HCT116 (cell line): ENCODE data around the gene PGLYRP3. TPM values are rescaled to one million over a fixed set of nuclear protein-coding genes. Genes with fewer than 3 reads are reported as not detected.

Source experiments
- ATAC-seq: fragments of 200-7000 bp; cut with Tn5 transposase; 2 replicates; pipeline ENCODE4 v1.9.1; 2020; ENCODE audit warnings: mild to moderate bottlenecking, moderate library complexity
- BruUV-seq: library from RNA; stranded (reverse); fragments of 400-500 nt; replicated peaks from 2 replicates; lab custom pipeline; 2021; lab: Mats Ljungman, UMichigan
- CTCF ChIA-PET: fragments of 300-600 bp; sonication (Branson Sonifier 250); formaldehyde crosslinking; loops from one replicate; lab custom pipeline; 2021; ENCODE audit warnings: antibody characterized with exemption; lab: Charles Lee
- POLR2A ChIA-PET: fragments of 300-600, 350-600 bp; sonication (Branson Sonifier 250); formaldehyde crosslinking; loops from one replicate; lab custom pipeline; 2021; ENCODE audit warnings: antibody characterized with exemption; lab: Charles Lee
- RAD21 ChIA-PET, 2 experiments: fragments of 300-600 bp; sonication (Branson Sonifier 250); formaldehyde crosslinking; loops; one replicate each; lab custom pipeline; 2023; ENCODE audit warnings: low total read pairs in 2 of 2; ENCODE audit not compliant: uncharacterized antibody in 2 of 2, unreplicated experiment in 2 of 2, low non-redundant PET in 1 of 2; lab: Charles Lee
- DNase-seq: peaks from one replicate; pipeline ENCODE4 v3.0.0-alpha.2; 2010; ENCODE audit warnings: low read depth, low spot score
- H2AFZ ChIP-seq: fragments of 200-600 bp; shearing (Covaris generic), sonication (generic); 2 replicates; pipeline ENCODE4 v1.6.1; 2017; ENCODE audit warnings: low read depth, mixed run types, mixed read lengths, antibody characterized with exemption, low read length; ENCODE audit not compliant: poor library complexity, severe bottlenecking
- H3K27ac ChIP-seq: 2 replicates; pipeline ENCODE4 v1.5.1; 2012; ENCODE audit warnings: low read depth, low read length
- H3K27me3 ChIP-seq: fragments of 200-600 bp; sonication (generic); 2 replicates; pipeline ENCODE4 v1.6.1; 2016; ENCODE audit warnings: mixed run types, low read length, mixed read lengths; ENCODE audit not compliant: insufficient read depth
- H3K36me3 ChIP-seq, 2 experiments: fragments of 200-500 bp in 1 of 2; fragments of 200-600 bp in 1 of 2; sonication (Bioruptor generic) in 1 of 2; sonication (generic) in 1 of 2; 2 replicates each; pipeline versions ENCODE4 v1.5.1 to v1.6.1; 2014 to 2016; ENCODE audit warnings: low read length in 2 of 2, inconsistent platforms in 1 of 2, mixed read lengths in 1 of 2, mixed run types in 1 of 2; ENCODE audit not compliant: insufficient read depth in 2 of 2, control insufficient read depth in 1 of 2
- H3K4me1 ChIP-seq, 2 experiments: fragments of 200-600 bp in 1 of 2; sonication (generic) in 1 of 2; 2 replicates each; pipeline versions ENCODE4 v1.5.1 to v1.6.1; 2012 to 2017; ENCODE audit warnings: low read length in 2 of 2, inconsistent platforms in 1 of 2, mild to moderate bottlenecking in 1 of 2, mixed read lengths in 1 of 2, mixed run types in 1 of 2, moderate library complexity in 1 of 2; ENCODE audit not compliant: insufficient read depth in 2 of 2, control insufficient read depth in 1 of 2
- H3K4me2 ChIP-seq: fragments of 200-600 bp; sonication (generic); 2 replicates; pipeline ENCODE4 v1.6.1; 2017; ENCODE audit warnings: mixed run types, low read length, mixed read lengths
- H3K4me3 ChIP-seq, 2 experiments: fragments of 200-600 bp in 1 of 2; sonication (generic) in 1 of 2; replicated peaks in 1 of 2; 2 replicates each; pipeline ENCODE4 v1.5.1; 2011 to 2016; ENCODE audit warnings: low read length in 2 of 2, control low read depth in 1 of 2, low read depth in 1 of 2, mild to moderate bottlenecking in 1 of 2, mixed read lengths in 1 of 2, mixed run types in 1 of 2
- H3K79me2 ChIP-seq: fragments of 200-600 bp; sonication (generic); 2 replicates; pipeline ENCODE4 v1.6.1; 2017; ENCODE audit warnings: mild to moderate bottlenecking, mixed run types, low read length, moderate library complexity, mixed read lengths; ENCODE audit not compliant: insufficient read depth
- H3K9ac ChIP-seq: fragments of 200-600 bp; sonication (generic); 2 replicates; pipeline ENCODE4 v1.6.1; 2016; ENCODE audit warnings: low read length, mixed read lengths
- H3K9me2 ChIP-seq: fragments of 200-600 bp; sonication (generic), shearing (Covaris generic); 2 replicates; pipeline ENCODE4 v1.6.1; 2017; ENCODE audit warnings: mixed run types, mild to moderate bottlenecking, moderate library complexity; ENCODE audit not compliant: insufficient read depth
- H3K9me3 ChIP-seq, 2 experiments: fragments of 200-500 bp in 1 of 2; fragments of 200-600 bp in 1 of 2; sonication (Bioruptor generic) in 1 of 2; sonication (generic) in 1 of 2; 2 replicates each; pipeline ENCODE4 v1.6.1; 2014 to 2017; ENCODE audit warnings: low read length in 2 of 2, mixed read lengths in 2 of 2, inconsistent platforms in 1 of 2, low read depth in 1 of 2, mild to moderate bottlenecking in 1 of 2, mixed run types in 1 of 2, moderate library complexity in 1 of 2; ENCODE audit not compliant: control insufficient read depth in 1 of 2, insufficient read depth in 1 of 2
- H4K20me1 ChIP-seq: fragments of 200-600 bp; sonication (generic), shearing (Covaris generic); 2 replicates; pipeline ENCODE4 v1.6.1; 2017; ENCODE audit warnings: mixed run types, mild to moderate bottlenecking, moderate library complexity; ENCODE audit not compliant: insufficient read depth
- EGR1 ChIP-seq: IDR thresholded peaks from 2 replicates; pipeline ENCODE4 v1.6.1; 2012; ENCODE audit warnings: low read depth
- EZH2 ChIP-seq: fragments of 200-600 bp; sonication (generic); IDR thresholded peaks from 2 replicates; pipeline ENCODE4 v1.6.1; 2017; ENCODE audit warnings: antibody characterized with exemption, mixed run types
- EZH2phosphoT487 ChIP-seq: fragments of 200-600 bp; IDR thresholded peaks from 2 replicates; pipeline ENCODE4 v1.6.1; 2018; ENCODE audit warnings: antibody characterized with exemption, borderline replicate concordance
- MAX ChIP-seq: IDR thresholded peaks from 2 replicates; pipeline ENCODE4 v1.6.1; 2012
- POLR2A ChIP-seq: IDR thresholded peaks from 2 replicates; pipeline ENCODE4 v1.7.0; 2011; ENCODE audit warnings: borderline replicate concordance; ENCODE audit not compliant: insufficient read depth, insufficient read length; ENCODE audit errors: extremely low read depth
- POLR2AphosphoS5 ChIP-seq: IDR thresholded peaks from 2 replicates; pipeline ENCODE4 v1.6.1; 2011; ENCODE audit warnings: mild to moderate bottlenecking, low read depth, low read length, moderate library complexity
- RAD21 ChIP-seq: IDR thresholded peaks from 2 replicates; pipeline ENCODE4 v1.6.1; 2012; ENCODE audit warnings: low read depth, mild to moderate bottlenecking
- SP1 ChIP-seq: IDR thresholded peaks from 2 replicates; pipeline ENCODE4 v1.6.1; 2012; ENCODE audit warnings: low read depth
- YY1 ChIP-seq: IDR thresholded peaks from 2 replicates; pipeline ENCODE4 v1.6.1; 2011; ENCODE audit warnings: low read length, low read depth, moderate library complexity, mild to moderate bottlenecking; ENCODE audit not compliant: insufficient replicate concordance; ENCODE audit errors: extremely low read depth
- ZBTB33 ChIP-seq: IDR thresholded peaks from 2 replicates; pipeline ENCODE4 v1.6.1; 2011; ENCODE audit warnings: mild to moderate bottlenecking, low read length, moderate library complexity; ENCODE audit not compliant: insufficient replicate concordance; ENCODE audit errors: extremely low read depth
- ZFX ChIP-seq: fragments of 450-650 bp; IDR thresholded peaks from 2 replicates; pipeline ENCODE4 v1.6.1; 2017
- intact Hi-C: fragments of 100-400 bp; cut with micrococcal nuclease; formaldehyde crosslinking; loops from 2 replicates; pipeline ENCODE4 v1.10.0; 2022
- total RNA-seq: library from RNA; stranded (reverse); gene quantifications from one replicate; pipeline ENCODE4 v1.2.1, GENCODE V29; 2021; ENCODE audit not compliant: unreplicated experiment

The PGLYRP3 gene
- total RNA-seq, 1 experiment from 2014 or later = not detected

GRCh38 chr1:153352523-153352922 is 39.8 kb upstream of the PGLYRP3 start (continued):
- TF ChIP-seq YY1 (no peak), EZH2phosphoT487 (no peak), POLR2AphosphoS5 (no peak), ZBTB33 (no peak), ZFX (no peak), MAX (no peak), RAD21 (peak; percentile 88), SP1 (no peak)

GRCh38 chr1:153350321-153350957 is 37.7 kb upstream of the PGLYRP3 start:
- Histone ChIP-seq H3K27ac (no peak overlapping the region), H3K9ac (no peak overlapping the region), H3K27me3 (peaks cover 38% of the 10 kb centered on the region), H2AFZ (no peak overlapping the region), H3K4me2 (no peak overlapping the region), H3K36me3 (no peaks in the 10 kb centered on the region), H3K9me2 (no peaks in the 10 kb centered on the region), H3K9me3 (no peaks in the 10 kb centered on the region), H3K4me3 (no peak overlapping the region), H4K20me1 (no peaks in the 10 kb centered on the region), H3K4me1 (no peaks in the 10 kb centered on the region; a peak in 1 of 4 replicates), H3K79me2 (no peaks in the 10 kb centered on the region)
- POLR2A ChIA-PET = no interaction called here
- intact Hi-C loops = loop anchor here (5.0 kb wide), 2 partner anchors 277 to 922 kb away; partner anchors contain the start of genes HAX1, S100A1 and S100A13
- DNase-seq (no peak), ATAC-seq (no peak)
- TF ChIP-seq MAX = no peak
- no peak for TF ChIP-seq POLR2A
- no peak for TF ChIP-seq YY1
- no peak for TF ChIP-seq EZH2phosphoT487
- TF ChIP-seq EGR1 = no peak
- no peak for TF ChIP-seq ZFX
- TF ChIP-seq EZH2 = no peak
- no peak for TF ChIP-seq POLR2AphosphoS5
- CTCF ChIA-PET = interaction anchor here (6.7 kb wide), 1 partner anchor 146 kb away, joined by 133 read pairs; no protein-coding TSS in a partner anchor
- RAD21 ChIA-PET = no interaction called here
- BruUV-seq = no TSS peak
